ENCODE data around the gene GBX1.

GBX1 gene

DNA sequence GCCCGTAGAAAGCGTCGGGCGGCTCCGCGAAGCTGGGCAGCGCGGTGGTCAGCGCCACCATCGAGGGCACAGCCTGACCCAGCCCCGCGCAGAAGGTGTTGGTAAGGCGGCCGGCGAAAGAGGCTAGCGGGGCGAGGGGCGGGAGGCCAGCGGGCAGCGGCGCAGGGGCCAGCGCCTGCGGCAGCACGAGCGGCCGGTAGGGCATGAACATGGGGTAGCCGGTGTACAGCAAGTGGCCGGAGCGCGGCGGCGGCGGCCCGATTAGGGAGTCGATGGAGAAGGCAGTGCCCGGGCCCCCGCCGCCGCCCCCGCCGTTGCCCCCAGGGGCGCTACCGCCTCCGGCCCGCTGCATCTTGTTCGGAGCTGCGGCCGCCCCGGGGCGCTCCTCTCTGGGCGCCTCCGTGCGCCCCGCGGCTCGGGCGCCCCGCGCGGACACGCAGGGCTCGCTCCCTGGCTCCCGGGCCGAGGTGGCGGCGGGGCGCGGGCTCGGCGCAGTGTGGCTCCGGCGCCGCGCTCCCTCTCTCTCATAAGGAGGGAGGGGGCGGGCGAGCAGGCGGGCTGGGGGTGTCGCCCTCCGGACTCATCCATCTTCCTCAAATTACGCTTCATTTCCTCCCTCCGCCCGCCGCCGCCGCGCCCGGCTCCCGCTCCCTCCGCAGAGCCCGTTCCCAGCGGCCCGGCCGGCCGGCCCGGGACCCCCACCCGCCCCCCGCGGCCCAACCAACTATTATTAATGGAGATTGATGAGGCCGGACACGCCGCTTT lies at the start of gene GBX1:
TSS of gene GBX1 (minus strand) at position 498 of the 765 bp plus-strand sequence. CDS start at position 352, 146 bp downstream.
- no peak for DNase-seq (ENCODE audit: low read depth in 2 of 2)

DNA sequence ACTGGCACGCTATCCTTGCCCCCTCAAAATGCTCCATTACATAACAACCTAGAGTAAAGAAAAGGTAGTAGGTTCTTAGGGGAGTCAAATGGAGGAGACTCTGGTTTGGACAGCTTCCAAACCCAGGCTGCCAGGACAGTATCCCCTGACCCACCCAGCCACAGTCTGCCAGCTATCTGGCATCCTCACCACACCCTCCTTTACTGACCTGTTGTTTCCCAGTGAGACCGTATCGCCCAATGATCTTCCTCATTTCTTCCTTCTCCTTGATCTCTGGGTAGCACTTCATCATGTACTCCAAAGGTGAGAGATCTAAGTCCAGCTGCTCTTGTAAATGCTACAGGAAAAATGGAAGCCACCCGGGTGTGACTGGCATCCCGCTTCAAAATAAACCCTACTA lies 47.9 kb upstream of the GBX1 start:
- DNase-seq (ENCODE audit: low read depth in 2 of 2), result no peak

DNA sequence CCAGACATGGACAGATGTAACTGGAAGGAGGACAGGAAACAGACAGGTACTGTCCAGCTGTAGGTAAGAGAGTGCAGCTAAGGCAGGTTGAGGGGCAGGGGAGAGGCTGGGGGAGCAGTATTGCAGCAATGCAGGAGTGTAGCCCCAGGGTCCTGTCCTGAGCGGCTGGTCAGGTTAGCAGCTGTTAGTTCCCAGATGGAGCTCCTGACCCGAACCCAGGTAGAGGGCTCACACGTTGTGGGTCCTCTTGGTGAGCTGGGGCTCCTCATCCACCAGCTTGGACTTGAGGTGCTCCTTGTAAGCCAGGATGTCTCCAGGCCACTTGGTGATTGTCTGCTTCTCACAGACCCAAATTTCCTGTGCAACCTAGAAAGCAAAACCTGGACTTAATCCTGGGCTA lies 46.3 kb upstream of the GBX1 start:
- no peak for DNase-seq (ENCODE audit: low read depth in 2 of 2)

DNA sequence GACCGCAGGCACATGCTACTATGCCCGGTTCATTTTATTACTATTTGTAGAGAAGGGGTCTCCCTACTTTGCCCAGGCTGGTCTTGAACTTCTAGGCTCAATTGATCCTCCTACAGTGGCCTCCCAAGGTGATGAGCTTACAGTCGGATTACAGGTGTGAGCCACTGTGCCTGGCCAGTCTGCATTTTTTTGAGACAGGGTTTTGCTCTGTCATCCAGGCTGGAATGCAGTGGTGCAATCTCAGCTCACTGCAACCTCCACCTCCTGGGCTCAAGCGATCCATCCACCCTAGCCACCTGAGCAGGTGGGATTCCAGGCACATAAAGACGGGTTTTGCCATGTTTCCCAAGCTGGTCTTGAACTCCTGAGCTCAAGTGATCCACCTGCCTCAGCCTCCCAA lies 45.1 kb upstream of the GBX1 start:
- DNase-seq (ENCODE audit: low read depth in 2 of 2), result no peak

DNA sequence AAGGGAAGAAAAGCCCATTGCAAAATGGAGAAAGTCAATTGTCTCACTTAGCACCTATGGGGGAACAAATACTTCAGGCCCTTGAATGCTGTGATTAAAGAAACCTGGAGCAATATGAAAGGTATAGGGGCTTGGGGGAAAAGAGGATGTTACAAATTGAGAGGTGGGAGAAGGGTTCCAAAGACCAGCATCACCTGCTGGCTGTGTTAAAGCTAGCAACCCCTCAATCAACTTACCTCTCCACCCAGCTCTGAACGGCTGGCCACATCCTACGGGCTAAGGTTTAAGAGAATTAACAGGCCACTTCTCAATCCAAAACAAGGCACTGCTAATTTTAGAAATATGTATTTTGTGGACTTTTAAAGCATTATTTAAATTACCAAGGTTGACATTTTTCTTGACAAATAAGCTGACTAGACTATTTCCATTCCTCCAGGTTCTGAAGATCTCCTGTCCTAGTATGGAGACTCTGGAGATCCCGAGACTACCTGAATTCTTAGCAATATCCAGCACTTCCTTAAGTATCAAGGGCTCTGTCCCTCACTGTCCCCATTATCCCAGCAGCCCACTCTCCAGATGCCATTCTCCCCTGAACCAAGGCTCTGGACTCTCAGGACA lies 43.8 kb upstream of the GBX1 start:
- no peak for DNase-seq (ENCODE audit: low read depth in 2 of 2)

DNA sequence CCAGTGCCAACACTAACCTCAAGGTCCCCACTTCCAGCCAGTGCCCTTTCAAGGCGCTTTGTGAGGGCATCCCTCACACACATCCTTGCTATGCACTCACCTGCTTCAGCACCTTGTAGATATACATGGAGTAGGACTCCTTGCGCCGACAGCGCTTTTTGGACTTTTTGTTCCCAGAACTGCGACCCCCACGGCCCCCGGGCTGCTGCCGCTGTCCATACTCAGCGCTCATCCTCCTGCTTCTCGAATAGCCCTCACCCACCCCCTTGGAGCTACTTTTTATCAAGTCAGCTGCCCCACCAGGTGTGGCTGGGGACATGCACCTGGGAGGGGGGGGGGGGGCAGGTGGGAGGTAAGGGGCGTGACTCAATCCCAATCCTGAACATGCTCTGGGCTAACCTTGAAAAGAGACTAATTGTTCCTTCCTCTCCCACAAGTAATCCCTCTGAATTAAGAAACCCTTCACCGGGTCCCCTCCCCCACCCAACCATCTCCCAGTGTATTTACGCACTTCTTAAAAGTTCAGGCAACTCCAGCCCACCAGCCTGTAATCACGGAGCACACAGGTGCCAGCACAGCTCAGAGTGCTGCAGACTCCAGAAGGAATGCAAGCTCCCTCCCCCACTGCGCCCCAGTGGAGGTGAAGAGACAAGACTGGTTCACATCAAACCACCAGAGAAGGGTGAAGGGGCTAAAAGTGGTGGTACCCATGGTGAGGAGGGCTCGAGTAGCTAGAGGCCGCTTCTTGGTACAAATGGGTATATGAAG lies 42.8 kb upstream of the GBX1 start, which contains the start of gene H2BK1:
TSS of gene H2BK1 (minus strand) at position 402 of the 768 bp plus-strand sequence. CDS start at position 232, 170 bp downstream.
- DNase-seq (ENCODE audit: low read depth in 2 of 2), result no peak

DNA sequence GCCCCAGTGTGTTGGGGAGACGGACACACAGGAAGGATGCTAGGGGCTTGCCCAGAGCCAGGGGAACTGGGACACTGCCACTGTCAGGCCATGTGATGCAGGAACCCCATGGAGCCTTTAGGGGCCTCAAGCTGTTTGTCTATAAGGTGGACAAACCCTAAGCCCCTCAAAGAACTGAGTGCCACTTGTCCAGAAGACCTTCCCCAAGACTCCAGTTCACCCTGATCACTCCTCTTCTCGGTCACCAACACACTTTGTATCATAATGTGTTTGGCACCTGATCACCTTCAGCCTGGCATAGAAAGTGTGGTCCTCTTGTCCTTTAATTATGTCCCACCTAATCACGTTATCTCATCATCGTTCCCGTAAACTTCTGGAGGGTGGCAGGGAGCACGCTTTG lies 42.1 kb upstream of the GBX1 start:
- DNase-seq (ENCODE audit: low read depth in 2 of 2), result no peak

DNA sequence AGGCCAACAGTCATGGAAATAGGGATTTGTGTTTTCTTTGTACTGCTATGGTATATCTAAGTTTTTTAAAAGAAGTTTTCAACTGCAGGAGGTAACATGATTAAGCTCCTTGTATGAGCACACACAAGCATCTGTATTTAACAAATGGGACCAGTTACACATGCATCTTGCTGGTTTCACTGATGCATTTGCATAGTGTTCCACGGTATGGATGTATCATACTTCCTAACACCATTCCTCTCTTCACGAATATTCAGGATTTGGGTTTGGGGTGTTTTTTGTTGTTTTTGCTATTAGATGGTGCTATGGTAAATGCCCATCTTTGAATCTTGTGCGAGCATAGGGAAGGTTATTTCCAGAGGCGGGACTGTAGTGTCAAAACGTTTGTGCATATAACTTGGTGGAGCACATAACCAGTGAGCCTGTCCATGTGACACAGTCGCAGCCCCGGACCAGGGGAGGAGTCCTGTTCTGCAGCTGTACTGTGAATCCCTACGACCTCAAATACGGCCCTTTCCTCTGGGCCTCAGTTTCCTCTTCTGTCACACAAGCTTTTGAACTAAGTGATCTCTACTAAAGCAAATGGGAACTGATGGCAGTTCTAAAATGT lies 40.9 kb upstream of the GBX1 start:
- DNase-seq (ENCODE audit: low read depth in 2 of 2), result no peak

DNA sequence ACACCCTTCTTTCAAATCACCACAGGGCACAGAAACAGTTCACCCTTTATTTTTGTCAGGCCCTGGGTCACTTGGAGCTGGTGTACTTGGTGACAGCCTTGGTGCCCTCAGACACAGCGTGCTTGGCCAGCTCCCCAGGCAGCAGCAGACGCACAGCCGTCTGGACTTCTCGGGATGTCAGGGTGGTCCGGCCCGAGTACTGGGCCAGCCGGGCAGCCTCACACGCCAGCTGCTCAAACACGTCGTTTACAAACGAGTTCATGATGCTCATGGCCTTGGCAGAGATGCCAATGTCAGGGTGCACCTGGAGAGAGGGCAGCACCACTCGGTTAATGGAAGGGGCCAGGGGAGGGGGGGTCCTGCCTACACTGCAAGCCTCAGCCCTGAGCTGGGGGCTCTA lies 40.3 kb upstream of the GBX1 start:
- DNase-seq (ENCODE audit: low read depth in 2 of 2), result no peak

DNA sequence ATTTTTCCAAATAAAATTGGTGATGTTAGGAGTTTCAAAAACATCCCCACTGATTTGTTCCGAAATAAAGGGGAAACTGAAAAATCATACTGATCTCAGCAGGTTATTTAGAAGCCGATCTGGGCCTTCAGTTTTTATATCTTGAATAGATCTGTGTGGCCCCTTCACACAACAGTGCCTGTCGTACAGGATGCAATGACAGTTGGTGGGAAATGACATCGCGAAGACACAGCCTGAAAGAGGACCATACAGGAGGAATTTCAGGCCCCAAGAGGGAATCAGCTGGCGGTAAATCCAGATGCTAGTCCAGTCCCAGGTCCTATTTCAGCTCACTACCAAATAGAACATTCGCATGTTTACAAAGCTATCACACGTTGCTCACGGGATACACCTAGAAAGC lies 39.8 kb upstream of the GBX1 start:
- no peak for DNase-seq (ENCODE audit: low read depth in 2 of 2)

DNA sequence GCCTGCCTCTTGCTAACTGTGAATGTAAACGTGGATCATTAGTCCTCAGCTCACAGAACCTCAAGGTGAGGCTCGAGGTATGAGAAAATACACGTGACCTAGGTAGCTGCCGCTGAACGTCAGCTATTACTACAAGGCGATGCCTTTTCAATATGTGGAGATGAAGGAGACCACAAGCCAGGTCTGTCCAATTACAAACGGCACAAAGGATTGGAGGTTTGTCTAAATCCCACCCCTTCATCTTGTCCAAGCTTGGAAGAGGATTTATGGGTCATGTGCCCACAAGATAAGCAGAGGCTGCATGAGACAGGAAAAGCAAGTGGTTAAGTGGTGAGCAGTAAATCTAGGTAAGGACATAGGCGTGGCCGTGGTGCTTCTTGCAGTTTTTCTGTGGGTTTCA lies 39.4 kb upstream of the GBX1 start:
- no peak for DNase-seq (ENCODE audit: low read depth in 2 of 2)

DNA sequence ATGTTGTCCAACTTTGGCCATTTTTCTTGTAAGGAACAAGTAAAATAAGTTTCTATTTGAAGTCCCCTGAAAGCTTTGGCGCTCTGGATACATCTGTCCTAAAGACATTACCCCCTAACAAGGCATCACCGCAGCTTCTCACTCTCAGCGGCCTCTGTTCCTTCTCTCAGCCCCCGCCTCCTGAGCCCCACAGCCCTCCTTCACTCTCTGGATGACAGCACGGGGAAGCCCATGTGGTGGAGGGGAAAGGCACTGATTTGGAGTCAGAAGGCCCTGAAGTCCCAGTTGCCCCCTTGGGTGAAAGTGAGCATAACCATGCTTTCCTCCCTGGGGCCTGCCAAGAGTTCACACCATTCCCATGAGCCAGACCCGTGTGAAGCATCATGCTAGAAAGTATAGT lies 38.2 kb upstream of the GBX1 start:
- DNase-seq (ENCODE audit: low read depth in 2 of 2), result no peak

DNA sequence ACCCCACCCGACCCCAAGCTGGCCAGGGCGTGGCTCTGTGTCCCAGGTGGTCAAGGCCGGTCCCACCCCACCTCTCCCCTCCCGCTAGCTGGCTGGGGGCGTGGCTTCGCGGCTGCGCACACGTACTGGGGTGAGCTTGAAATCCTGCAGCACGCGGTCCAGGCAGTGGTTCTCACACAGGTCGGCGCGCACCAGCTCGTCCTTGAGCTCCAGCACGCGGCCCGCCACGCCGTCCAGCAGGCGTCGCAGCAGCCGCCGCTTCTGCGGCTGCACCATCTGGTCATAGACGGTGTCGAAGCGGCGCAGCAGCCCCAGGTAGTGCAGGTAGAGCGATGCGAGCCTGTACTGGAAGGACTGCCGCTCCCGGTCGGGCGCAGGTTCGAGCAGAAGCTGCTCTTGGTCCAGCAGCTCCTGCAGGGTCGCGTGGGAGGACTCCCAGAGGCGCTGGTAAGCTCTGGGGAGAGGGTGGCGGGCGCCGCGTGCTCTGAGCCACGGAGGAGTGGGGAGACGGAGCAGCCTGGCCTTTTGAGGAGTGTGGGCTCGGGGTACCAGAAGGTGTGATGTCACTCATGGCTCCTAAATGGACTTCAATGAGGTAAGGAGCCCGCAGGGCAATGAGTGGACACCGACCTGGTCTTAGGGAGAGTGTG lies 37.0 kb upstream of the GBX1 start:
- DNase-seq (ENCODE audit: low read depth in 2 of 2), result no peak

DNA sequence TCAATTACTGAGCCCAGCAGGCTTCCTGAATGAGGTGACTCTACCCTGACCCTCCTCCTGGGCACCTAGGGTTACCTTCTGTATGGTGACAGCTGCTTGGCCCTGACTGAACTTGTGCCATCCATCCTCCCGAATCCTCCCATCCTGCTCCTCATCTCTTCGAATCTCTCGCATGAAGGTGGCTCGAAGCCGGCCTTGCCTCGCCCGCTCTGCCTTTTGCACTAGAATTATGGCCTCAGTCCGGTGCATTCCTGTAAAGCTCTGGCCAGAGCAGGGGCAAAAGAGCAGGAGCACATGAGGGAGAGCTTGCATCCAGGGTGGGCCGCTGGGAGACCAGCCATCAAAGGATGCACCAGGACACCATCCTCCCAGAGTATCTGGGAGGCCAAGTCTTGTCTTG lies 35.3 kb upstream of the GBX1 start:
- no peak for DNase-seq (ENCODE audit: low read depth in 2 of 2)

DNA sequence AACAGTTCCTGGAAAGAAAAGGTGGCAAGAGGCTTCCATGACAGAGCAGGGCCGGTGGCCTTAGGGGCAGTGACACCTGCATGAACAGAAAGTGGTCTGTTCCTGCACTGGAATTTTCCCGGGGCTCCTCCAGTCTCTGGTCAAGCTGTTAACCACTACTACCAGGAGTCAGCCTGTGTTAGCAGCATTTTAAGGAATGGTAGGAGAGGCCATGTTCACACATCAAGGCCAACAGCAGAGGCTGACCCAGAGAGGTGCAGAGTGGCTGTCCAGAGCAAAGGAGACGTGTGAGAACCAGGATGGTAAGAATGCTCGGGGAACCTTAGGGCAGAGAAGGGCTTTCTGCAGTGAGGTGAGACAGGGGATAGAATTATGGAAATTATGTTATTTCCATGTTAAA lies 34.3 kb upstream of the GBX1 start:
- no peak for DNase-seq (ENCODE audit: low read depth in 2 of 2)

DNA sequence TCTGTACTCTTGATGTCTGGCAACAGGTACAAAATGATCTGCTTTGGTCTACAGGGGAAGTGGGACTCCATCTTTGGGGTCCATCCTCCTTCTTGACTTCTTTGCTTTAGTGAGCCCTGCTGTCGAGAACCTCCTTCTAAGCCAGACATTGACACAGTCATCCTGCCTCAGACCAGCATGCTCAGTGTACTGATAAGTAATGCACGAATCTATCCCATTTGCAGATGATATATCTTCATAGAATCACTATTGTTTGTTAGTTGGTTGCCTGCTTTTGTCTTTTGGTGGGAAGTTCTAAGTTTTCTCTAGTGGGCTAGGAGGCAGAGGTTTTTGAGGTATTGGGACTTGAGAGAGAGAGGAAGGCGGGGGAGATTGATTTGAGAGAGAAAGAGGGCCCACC lies 33.9 kb upstream of the GBX1 start:
- no peak for DNase-seq (ENCODE audit: low read depth in 2 of 2)

DNA sequence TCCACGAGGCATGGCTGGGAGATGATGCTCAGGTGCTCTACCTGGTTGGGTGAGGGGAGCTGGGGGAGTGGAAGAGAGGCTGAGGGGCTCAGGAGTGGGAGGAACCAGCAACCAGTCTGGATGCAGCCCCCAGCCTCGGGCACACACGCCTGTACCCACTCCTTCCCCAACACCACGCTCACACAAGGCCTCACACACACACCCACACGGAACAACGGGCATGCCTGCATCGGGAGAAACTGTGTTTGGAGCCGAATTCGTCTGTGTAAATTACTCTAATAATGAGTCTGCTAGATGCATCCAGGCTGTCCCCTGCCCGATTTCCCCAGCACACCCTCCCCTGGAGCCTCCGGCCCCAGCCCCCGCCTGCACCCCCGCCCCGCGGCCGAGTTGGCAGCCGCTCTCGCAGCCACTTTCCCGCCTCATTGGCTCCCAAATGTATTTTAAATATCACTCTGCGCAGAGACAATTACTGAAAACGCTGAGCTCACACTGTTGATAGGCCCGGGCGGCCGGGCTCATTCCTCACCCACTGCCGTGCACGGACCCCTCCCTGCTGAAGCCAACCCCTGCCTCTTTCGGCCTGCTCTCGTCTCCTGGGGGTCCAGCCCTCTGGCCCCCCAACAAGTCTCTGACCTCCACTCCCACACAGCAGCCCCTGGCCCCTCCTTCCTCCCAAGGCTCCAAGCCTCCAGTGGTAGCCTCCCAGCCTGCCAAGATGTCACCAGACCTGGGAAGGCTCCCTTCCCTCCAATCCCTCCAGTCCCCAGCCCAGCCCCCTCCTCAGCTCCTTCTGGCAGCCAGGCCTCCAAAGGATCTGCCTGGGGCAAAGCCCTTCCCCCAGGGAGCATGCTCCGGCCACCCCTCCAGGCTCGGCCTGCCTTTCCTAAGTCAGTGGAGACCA lies 31.7 kb upstream of the GBX1 start:
- no peak for DNase-seq (ENCODE audit: low read depth in 2 of 2)

DNA sequence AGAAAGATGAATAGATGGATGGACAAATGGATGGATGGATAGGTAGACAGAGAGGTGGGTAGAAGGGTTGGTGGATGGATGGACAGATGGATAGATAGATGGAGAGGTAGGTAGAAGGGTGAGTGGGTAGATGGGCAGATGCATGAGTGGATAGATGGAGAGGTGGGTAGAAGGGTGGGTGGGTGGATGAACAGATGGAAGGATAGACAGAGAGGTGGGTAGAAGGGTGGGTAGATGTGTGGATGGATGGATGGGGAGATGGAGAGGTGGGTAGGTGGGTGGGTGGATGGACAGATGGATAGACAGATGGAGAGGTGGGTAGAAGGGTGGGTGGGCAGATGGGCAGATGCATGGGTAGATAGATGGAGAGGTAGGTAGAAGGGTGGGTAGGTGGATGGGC lies 30.4 kb upstream of the GBX1 start:
- no peak for DNase-seq (ENCODE audit: low read depth in 2 of 2)

DNA sequence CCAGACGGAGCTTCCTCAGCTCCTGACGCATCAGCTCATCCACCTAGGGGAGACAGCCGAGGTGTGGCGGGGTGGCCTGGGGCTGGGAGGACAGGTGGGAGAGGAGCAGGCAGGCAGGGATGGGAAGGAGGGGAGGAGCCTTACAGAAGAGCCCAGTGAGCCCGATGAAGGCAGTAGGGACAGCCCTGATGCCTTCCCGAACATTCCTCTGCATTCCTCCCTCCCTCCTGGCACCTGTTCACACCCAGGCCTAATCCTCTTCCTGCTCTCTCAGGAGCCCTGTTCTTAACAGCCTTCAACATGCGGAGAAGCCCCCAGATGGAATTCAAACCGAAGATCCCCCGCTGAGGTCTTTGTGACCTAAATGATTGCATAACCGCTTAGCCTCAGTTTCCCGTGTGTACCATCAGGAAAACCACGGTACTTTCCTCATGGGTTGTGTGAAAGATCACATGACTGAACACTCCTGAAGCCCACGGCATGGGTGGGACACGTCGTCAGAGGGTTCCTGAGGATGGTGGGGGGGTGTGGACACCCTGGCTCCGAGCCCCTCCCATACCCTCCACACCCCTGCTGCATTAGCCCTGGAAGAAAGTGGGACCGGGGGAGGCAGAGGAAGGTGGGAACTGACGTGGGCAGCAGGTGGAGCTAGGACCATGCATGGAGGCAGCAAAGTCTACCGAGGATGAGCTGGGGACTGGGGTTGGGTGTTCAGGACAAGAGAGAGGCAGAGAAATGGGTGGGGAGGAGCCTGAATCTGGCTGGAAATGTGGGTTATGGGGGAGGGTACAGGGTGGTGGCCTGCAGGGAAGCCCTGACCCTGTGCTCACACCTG lies 28.3 kb upstream of the GBX1 start:
- DNase-seq (ENCODE audit: low read depth in 2 of 2), result no peak

DNA sequence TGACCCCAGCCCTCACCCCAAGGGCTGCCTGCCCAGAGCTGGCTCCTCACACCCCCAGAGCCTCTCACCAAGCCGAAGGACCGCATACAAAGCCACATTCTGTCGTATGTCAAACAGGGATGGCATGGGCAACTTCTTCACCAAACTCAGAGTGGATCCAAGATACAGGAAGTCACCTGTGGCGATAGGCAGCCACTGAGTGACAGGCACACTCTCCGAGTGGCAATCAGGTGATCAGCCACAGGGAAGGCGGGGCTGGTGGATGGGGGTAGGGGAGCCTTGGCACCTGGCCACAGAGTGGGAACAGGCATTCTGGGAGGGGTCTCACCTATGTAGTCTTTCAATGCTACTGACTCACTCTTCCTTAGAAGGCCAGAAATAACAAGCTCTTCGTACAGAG lies 26.7 kb upstream of the GBX1 start:
- no peak for DNase-seq (ENCODE audit: low read depth in 2 of 2)
